ENCODE data around the gene SEPTIN5.
"Not testable (repeated sequence)": the region's sequence is repeated elsewhere in the genome, so short reads cannot be mapped to it uniquely, and the experiment has no call there.

SEPTIN5 gene

DNA sequence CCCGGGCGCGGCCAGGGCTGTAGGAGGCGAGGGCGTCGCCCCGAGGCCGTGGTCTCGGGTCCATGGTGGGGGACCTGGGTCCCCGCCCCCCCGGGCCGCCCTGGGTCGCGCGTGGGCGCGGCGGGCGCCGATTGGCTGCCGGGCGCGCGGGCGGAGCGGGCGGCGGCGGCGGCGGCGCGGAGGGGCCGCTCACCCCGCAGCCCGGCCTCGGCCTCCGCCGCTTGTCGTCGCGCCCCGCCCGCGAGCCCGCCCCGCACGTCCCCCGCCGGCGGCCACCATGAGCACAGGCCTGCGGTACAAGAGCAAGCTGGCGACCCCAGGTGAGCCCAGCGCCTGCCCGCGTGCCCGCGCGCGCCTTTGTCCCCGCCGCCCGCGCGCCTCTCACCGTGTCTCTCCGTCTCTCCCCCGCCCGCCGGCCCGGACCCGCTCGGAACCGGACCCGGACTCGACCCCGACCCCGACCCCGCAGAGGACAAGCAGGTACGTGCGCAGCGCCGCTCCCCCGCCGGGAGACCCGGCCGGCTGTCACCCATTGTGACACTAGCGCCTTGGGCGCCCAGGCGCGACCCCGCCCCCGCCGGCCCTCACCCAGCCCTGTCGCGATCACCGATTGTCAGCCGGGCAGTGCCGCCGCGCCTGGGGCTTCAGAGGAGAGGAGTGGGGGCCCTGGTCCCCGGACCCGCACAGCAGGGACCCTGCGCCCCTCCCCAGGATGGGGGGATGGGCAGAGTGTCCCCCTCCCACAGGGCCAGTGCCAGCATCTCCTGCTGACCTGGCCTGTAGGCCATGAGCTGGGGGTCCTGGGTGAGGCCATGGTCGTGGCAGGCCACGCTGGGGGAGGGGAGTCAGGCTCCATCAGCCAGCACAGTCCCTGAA, at the start of gene SEPTIN5:
Gene SEPTIN5 (plus strand): TSS at position 192 of the 876 bp plus-strand sequence. CDS start 86 bp downstream, at position 278.
- no peak for DNase-seq (ENCODE audit: low read depth)

DNA sequence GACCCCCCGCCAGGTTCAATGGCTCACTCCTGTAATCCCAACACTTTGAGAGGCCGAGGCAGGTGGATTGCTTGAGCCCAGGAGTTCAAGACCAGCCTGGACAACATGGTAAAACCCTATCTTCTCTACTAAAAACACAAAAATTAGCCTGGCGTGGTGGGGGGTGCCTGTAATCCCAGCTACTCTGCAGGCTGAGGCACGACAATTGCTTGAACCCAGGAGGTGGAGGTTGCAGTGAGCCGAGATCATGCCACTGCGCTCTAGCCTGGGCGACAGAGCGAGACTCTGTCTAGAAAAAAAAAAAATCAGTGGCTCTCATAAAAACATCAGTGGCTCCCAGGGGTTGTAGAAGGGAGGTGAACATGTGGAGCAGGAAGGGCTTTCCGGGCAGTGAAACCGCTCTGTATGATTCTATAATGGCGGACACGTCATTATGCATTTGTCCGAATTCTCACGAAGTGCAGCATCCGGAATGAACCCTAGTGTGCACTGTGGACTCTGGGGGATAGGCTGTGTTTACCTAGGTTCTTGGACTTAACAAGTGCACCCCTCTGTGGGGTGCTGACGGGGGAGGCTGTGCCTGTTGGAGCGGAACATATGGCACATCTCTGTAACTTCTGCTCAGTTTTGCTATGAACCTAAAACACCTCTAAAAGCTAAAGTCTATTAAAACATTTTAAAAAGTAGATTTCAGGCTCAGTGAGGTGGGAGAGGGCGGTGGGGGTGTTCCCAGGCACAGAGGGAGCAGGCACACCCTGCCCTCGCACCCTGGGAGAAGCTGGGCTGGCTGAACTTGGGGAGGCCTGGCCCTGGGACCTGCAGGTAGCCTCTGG, 49.1 kb upstream of the SEPTIN5 start:
- DNase-seq (ENCODE audit: low read depth): no peak

DNA sequence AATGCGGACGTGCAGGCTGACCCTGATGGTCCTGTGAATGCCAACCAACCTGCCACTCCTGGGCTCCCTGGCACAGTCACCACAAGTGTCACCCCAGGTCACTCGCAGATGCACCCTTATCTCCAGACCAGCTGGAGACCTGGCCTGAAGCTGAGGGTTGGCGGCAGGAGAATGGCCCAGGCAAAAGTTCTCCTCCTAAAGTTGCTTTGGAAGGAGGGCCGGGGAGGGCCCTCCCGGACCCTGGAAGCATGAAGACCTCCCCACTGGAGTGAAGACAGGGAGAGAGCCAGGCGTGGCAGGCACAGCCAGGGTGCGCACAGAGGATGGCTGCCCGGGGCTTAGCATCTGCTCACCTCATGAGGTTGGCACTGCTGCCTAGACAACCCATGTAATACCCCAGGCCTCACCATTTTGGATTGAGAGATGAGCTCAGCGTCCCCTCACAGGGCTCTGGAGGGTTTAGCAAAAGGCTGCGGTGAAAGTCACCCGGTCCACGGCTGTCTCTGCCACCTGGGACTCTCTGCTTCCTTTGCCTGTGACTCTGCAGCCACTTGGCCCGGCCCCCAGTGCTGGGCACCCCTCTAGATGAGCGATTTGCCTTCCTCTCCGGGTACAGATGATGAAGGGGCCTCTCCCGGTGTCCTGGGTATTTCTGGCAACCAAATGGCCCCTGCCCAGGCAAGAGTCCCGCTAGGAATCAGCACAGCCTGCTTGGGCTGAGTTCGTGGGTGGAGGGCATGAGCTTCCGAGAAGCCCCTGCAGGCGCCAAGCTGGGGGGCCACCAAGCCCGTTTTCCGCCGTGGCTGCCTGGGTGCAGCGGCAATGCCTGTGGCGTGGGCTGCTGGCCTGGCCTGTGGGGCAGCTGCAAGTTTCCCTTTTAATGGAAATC, 48.3 kb upstream of the SEPTIN5 start:
- DNase-seq (ENCODE audit: low read depth): no peak

DNA sequence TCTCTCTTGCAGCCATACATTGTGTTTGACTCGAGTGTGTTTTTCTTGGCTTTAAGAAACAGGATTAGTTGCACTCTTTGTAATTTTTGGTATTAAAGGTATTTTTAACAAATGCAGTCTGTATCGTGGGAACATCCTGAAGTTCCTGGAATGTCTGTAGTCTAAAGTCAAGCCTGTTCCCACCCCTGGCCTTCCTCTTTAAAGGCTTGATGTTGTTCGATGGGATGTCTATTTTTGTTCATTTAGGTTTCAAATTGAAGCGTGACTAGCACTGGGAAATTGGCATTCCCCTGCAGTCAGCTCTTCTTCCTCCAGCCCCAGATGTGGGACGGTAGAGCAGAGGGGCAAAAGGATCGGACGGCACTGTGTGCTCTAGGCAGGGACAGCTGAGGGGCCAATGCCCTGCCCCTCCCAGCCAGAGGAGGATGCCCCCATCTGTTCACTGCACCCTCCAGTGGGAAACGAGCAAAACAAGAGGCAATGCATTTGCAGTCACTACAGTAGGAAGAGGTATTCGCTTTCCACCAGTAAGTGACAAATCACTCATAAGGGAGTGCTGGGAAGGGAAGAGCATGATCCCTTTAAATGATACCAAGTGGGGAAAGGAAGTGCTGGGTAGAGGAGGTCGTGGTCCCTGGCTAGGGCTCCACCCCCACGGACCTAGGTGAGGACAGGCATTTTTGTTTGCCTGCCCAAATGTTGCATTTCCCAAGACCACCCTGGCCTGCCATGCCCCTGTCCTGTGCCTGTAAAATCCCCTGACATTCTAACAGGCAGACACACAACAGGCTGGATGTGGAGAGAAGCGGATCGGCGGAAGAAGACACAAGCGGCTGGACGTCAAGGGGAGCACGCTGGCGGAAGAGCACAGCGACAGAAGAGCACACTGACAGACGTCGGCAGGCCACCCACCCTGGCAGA, 47.4 kb upstream of the SEPTIN5 start:
- no peak for DNase-seq (ENCODE audit: low read depth)

DNA sequence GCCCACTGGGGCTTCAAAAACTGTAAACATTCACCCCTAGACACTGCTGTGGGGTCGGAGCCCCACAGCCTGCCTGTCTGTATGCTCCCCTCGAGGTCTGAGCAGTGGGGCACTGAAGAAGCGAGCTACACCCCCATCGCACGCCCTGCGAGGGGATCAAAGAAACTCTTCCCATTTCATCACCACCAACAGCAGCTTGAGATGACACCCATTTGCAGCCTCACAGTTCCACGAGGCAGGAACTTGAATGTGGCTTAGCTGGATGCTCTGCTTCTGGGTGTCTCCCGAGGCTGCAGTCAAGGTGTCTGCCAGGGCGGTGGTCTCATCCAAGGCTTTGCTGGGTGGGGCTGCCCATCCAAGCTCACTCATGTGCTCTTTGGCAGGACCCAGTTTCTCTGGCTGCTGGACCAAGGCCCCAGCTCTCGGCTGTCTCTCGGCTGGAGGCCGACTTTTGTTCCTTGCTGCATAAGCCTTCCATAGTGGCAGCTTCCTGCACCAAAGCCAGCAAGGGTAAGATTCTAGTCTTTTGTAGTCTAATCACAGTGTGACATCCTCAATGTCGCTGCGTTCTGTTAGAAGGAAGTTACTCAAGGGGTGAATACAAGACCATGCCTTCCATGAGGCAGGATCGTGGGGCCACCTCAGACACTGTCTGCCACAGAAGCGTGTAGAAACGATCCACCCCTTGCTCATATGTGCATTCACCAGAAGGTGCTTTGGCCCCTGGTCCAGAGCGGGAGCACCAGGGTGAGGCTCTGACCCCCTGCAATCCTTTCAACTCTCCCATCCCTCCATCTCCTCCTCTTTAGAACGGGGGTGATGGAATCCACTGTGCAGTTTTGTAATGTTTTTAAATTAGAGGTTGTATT, 46.2 kb upstream of the SEPTIN5 start:
- no peak for DNase-seq (ENCODE audit: low read depth)

DNA sequence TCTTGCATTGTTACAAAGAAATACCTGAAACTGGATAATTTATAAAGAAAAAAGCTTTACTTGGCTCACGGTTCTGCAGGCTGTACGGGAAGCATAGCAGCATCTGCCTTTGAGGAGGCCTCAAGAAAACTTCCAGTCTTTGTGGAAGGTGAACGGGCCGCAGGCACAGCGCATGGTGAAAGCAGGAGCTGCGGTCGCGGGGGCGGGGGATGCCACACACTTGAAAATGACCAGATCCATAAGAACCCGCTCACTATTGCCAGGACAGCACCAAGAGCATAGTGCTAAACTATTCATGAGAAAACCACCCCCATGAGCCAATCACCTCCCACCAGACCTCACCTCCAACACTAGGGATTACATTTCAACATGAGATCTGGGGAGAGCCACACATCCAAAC, 45.6 kb upstream of the SEPTIN5 start:
- DNase-seq (ENCODE audit: low read depth): no peak

DNA sequence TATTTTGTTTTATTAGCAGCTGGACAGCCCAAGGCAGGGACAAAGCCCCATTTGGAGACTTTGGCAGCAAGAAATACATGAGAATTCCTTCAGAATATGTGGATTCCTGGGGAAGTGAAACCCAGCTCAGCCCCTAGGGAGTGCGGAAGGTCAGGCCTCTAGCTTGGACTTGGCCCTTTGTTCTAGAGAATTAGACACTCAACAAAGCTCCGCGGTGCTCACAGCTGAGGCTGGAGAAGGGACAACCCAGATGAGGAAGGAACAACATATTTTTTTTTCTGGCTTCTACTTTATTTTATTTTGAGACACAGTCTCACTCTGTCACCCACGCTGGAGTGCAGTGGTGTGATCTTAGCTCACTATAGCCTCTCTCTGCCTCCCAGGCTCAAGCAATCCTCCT, 44.7 kb upstream of the SEPTIN5 start:
- no peak for DNase-seq (ENCODE audit: low read depth)

DNA sequence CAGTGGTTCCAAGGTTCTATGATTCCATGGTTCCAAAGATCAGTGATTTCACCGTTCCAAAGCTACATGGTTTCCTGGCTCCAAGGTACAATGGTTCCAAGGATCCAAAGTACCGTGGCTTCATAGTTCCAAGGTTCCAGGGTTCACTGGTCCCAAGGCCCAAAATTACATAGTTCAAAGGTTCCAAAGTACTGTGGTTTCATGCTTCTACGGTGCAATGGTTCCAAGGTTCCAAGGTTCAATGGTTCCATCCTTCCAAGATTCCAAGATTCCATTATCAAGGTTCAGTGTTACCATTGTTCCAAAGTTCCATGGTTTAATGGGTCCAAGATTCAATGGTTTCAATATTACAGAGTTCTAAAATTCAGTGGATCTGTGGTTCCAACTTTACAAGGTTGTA, 43.0 kb upstream of the SEPTIN5 start:
- no peak for DNase-seq (ENCODE audit: low read depth)

DNA sequence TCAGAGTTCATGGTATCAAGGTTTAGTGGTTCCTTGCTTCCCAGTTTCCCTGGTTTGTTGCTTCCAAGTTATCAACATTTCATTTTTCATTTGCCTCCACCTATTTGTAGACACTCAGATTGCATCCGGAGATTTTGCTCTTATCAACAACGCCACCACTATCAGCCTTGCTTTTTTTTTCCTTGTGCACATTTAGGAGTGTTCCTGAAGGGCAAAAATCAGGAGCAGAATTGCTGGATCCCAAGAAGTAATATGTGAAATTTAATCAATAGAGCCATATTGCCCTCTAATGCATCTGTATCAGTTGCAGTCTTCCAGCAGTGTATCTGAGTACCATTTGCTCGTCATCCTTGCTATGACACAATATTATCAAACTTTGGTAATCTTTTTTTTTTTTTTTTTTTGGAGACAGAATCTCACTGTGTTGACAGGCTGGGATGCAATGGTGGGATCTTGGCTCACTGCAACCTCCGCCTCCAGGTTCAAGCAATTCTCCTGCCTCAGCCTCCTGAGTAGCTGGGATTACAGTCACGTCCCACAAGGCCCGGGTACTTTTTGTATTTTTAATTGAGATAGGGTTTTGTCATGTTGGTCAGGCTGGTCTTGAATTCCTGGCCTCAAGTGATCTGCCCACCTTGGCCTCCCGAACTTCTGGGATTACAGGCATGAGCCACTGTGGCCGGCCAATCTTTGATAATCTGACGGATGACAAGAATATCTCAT, 42.1 kb upstream of the SEPTIN5 start:
- no peak for DNase-seq (ENCODE audit: low read depth)

DNA sequence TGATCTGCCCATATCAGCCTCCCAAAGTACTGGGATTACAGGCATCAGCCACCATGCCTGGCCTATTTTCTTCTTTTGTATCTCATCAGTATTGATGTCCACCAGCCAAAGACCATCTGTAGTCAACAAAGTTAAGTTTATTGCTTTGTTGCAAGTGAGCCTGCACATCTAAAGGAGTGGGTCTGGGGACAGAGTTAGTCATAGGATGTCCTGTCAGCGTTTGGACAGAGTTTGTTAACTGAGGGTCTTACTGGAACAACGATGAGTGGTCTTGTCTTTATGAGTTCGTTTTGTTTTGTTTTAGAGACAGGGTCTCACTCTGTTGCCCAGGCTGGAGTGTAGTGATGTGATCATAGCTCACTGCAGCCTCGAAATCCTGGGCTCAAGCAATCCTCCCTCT, 40.6 kb upstream of the SEPTIN5 start:
- DNase-seq (ENCODE audit: low read depth): no peak

DNA sequence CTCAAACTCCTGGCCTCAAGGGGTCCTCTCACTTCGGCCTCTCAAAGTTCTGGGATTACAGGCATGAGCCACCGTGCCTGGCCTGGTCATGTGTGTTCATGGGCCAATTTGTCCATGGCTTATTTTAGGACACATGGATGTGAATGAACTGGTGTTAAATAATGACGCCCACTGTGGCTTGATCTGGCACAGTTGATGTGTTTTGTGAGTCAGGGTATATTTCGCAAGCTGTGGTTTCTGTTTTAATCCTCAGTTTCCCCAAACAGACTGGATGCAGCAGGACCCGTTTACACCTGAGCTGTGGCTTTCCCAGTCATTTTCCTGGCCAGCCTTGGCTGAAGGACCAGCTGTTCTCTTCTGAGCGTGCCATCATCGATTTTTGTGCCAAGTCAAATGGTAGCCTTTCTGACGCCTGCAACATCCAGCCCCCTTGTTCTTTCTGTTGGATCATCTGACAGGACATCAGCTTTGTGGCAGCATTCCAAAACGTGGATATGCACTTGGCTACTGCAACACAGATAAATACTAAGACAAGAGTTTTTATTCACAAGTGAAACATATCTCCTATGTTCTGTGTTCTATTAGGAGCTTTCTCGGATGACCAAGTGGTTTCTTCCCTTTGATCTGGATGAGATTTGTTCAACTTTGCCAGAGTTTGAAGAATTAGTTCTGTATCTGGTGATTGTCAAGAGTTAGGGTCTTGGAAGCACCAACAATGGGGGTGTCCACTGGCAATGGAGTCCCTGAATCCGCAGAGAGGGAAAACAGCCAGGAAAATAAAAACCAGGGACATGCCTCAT, 40.0 kb upstream of the SEPTIN5 start:
- no peak for DNase-seq (ENCODE audit: low read depth)

DNA sequence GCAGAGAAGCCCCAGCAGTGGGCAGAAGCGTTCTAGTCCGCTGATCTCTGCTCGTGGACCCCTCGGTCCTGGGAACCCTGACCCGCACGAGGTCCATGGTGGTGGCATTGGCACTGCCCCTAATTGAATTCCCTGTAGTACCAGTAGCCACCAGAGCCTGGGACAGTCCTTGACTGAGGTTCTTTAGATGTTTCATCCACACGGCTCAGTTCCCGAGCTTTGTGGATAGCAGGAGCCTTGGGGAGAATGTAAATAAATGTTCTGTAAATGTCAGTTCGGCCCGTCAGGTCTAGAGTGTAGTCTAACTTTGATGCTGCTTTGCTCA, 39.4 kb upstream of the SEPTIN5 start:
- no peak for DNase-seq (ENCODE audit: low read depth)

DNA sequence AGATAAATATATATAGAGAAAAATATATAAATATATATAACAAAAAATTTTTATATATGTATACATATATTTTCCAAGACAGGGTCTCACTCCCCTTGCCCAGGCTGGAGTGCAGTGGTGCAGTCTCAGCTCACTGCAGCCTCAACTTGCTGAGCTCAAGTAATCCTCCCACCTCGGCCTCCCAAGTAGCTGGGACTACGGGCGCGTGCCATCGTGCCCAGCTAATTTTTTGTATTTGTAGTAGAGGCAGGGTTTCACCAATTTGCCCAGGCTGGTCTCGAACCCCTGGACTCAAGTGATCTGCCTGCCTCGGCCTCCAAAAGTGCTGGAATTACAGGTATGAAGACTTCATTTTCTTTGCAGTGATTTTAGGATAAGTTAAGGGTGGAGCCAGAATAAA, 38.9 kb upstream of the SEPTIN5 start:
- DNase-seq (ENCODE audit: low read depth): no peak

DNA sequence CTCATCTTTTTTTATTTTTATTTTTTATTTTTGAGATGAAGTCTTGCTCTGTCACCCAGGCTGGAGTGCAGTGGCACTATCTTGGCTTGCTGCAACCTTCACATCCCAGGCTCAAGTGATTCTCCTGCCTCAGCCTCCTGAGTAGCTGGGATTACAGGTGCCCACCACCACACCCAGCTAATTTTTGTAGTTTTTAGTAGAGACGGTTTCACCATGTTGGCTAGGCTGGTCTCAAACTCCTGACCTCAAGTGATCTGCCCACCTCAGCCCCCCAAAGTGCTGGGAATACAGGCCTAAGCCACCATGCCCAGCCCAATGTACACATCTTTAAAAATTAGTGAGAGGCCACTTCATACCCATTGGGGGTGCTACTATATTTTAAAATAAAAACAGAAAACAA, 37.9 kb upstream of the SEPTIN5 start:
- not testable (repeated sequence) for DNase-seq (ENCODE audit: low read depth)

DNA sequence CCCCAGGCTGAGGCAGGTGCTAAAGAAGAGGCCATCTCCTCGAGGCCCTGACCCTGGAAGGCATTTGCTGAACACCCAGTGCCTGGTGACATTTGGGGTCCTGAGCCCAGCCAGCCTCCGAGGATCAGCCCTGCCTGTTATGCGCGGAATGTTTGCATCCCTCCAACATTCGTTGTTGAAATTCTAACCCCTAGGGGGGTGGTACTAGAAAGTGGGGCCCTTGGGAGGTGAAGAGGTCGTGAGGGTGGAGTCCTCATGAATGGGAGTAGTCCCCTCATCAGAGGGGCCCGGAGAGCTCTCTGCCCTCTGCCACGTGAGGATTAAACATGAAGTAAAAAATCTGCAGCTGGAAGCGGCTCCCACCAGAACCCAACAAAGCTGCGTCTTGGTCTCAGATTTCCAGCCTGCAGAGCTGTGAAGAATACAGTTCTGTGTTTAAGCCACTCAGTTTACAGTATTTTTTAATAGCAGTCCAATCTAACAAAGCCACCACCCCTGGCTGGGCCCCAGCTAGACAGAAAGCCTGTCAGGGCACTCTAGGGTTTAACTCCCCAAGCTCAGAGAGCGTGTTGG, 35.3 kb upstream of the SEPTIN5 start:
- DNase-seq (ENCODE audit: low read depth): no peak

DNA sequence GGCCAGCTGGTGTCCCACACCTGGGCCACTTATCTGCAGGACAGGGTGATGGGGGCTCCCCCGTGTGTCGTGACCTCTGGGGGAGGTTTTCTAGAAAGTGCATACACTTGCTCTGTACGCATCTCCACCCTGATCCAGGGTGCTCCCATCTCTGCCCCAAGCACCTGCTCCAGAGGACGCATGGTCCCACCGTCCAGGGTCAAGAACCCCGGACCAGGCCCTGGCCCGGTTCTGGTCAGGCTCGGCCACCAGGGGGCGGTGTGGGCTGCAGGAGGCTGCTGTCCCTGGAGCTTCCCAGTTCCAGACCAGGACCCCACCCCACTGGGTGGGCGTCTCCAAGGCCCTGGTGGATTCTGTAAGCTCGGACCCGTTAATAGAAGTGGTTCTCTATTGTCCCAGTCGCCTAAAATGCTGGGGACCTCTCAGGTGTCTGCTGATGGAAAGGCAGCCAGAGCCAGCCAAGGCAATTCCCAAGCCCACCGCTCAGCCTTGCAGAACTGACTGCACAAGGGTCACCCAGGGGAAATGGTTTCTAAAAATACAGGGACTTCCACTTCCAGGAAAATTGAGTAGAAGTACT, 34.7 kb upstream of the SEPTIN5 start:
- DNase-seq (ENCODE audit: low read depth): no peak

DNA sequence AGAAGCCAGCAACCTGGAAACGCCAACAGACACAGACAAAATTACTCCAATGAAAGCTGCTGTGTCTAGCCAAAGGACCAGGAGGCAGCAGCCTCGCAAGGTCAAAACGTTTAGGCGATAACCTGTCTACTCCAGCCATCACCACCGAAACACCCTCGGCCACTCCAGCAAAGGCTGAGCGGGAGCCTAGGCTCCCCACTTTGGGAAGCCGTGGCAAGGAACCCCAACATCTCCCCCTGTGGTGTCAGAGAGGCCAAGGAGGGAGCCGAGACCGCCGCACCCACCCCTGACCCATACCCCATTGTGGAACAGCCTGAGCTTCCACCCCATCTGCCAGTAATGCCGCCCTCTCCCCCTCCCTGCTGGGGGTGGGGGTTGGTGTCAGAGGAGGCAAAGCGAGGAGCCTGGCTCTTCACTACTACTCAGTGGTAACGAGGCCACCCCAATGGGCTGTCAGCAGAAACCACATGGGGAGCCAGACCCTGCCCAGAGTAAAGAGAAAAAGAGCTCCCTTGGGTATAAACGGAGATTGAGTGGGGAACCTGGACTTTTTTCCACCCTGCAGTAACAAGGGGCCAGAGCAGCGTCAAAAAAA, 33.9 kb upstream of the SEPTIN5 start:
- no peak for DNase-seq (ENCODE audit: low read depth)

Data from GM04503 (cell line).